HepG2 (cell line): ENCODE measurements around the gene TCF7L2. TPM values are rescaled to one million over a fixed set of nuclear protein-coding genes. Genes with fewer than 3 reads are reported as not detected.

ENCODE experiments used
- ATAC-seq: fragments of 200-7000 bp; cut with Tn5 transposase; 3 replicates; pipeline ENCODE4 v1.9.1; 2020; ENCODE audit warnings: mild to moderate bottlenecking, moderate library complexity
- BruUV-seq: library from RNA; stranded (reverse); fragments of 400-500 nt; replicated peaks from 2 replicates; lab custom pipeline; 2021; lab: Mats Ljungman, UMichigan
- CTCF ChIA-PET: fragments of 300-600 bp; formaldehyde crosslinking; extraction: SDS; loops from one replicate; lab custom pipeline; 2021; ENCODE audit warnings: low total read pairs, inconsistent platforms, low intra/inter-chr PET ratio; lab: Yijun Ruan, JAX
- POLR2A ChIA-PET: fragments of 350-600 bp; sonication (Branson Sonifier 250); formaldehyde crosslinking; loops from one replicate; lab custom pipeline; 2020; ENCODE audit warnings: antibody characterized with exemption, inconsistent platforms; lab: Yijun Ruan, JAX
- DNase-seq: peaks from one replicate; pipeline ENCODE4 v3.0.0-alpha.2; 2015; ENCODE audit warnings: low spot score
- FAIRE-seq: peaks from 3 replicates; lab custom pipeline; 2011; peaks lifted over from hg19 to GRCh38; lab: Jason Lieb, UNC
- H2AFZ ChIP-seq: one replicate; pipeline ENCODE4 v1.6.1; 2011; ENCODE audit warnings: low read length, inconsistent platforms
- H3K27ac ChIP-seq: fragments of 300-600 bp; 3 replicates; pipeline ENCODE4 v1.8.0; 2011; ENCODE audit warnings: mixed run types, mild to moderate bottlenecking, mixed read lengths, low read length, inconsistent platforms; ENCODE audit not compliant: insufficient read depth; ENCODE audit errors: extremely low read length
- H3K27me3 ChIP-seq, 2 experiments: fragments of 200-600 bp in 1 of 2; 2 replicates in 1 of 2; 3 replicates in 1 of 2; pipeline versions ENCODE4 v1.6.0 to v1.8.0; 2011; ENCODE audit warnings: low read length in 2 of 2, mild to moderate bottlenecking in 2 of 2, moderate library complexity in 2 of 2, inconsistent platforms in 1 of 2; ENCODE audit not compliant: insufficient read depth in 2 of 2, control insufficient read depth in 1 of 2
- H3K36me3 ChIP-seq, 2 experiments: fragments of 200-600 bp in 1 of 2; replicated peaks in 1 of 2; 2 replicates in 1 of 2; 3 replicates in 1 of 2; pipeline versions ENCODE4 v1.5.1 to v1.8.0; 2011; ENCODE audit warnings: low read length in 2 of 2, inconsistent platforms in 1 of 2; ENCODE audit not compliant: insufficient read depth in 2 of 2, control insufficient read depth in 1 of 2
- H3K4me1 ChIP-seq: 2 replicates; pipeline ENCODE4 v1.5.1; 2012; ENCODE audit warnings: low read length, inconsistent platforms; ENCODE audit not compliant: insufficient read depth
- H3K4me2 ChIP-seq: 2 replicates; pipeline ENCODE4 v1.6.0; 2011; ENCODE audit warnings: low read depth, low read length, inconsistent platforms
- H3K4me3 ChIP-seq, 3 experiments: fragments of 200-600 bp in 1 of 3; sonication (generic), shearing (Covaris generic) in 1 of 3; replicated peaks in 1 of 3; 2 replicates each; pipeline ENCODE4 v1.5.1; 2011 to 2016; ENCODE audit warnings: low read length in 3 of 3, inconsistent platforms in 2 of 3, low read depth in 2 of 3, mild to moderate bottlenecking in 2 of 3, control low read depth in 1 of 3, mixed read lengths in 1 of 3; ENCODE audit not compliant: insufficient read depth in 1 of 3
- H3K79me2 ChIP-seq: one replicate; pipeline ENCODE4 v1.6.1; 2011; ENCODE audit warnings: low read length, inconsistent platforms; ENCODE audit not compliant: insufficient read depth
- H3K9ac ChIP-seq: 2 replicates; pipeline ENCODE4 v1.6.0; 2011; ENCODE audit warnings: mild to moderate bottlenecking, low read depth, low read length, inconsistent platforms; ENCODE audit not compliant: insufficient read depth
- H3K9me3 ChIP-seq: 2 replicates; pipeline ENCODE4 v1.5.1; 2012; ENCODE audit warnings: mild to moderate bottlenecking, low read length
- H4K20me1 ChIP-seq: 2 replicates; pipeline ENCODE4 v1.6.0; 2011; ENCODE audit warnings: inconsistent platforms, mild to moderate bottlenecking, low read length, moderate library complexity; ENCODE audit not compliant: insufficient read depth
- AKNA ChIP-seq: sonication (generic); formaldehyde crosslinking; IDR thresholded peaks from 2 replicates; pipeline ENCODE4 v1.4.0; 2020; ENCODE audit warnings: missing genetic modification reagents, borderline replicate concordance
- ATM ChIP-seq: fragments of 450-650 bp; IDR thresholded peaks from 2 replicates; pipeline ENCODE4 v1.7.1; 2017; ENCODE audit warnings: mild to moderate bottlenecking, borderline replicate concordance
- CAMTA2 ChIP-seq: sonication (generic); formaldehyde crosslinking; IDR thresholded peaks from 2 replicates; pipeline ENCODE4 v1.4.0; 2020; ENCODE audit warnings: mild to moderate bottlenecking, missing genetic modification reagents, borderline replicate concordance
- DNMT3B ChIP-seq: conservative IDR thresholded peaks from 2 replicates; pipeline ENCODE4 v1.6.1; 2016; ENCODE audit warnings: missing biosample characterization, control low read depth
- ETV5 ChIP-seq: IDR thresholded peaks from 2 replicates; pipeline ENCODE4 v1.6.1; 2018; ENCODE audit warnings: missing biosample characterization, missing genetic modification reagents, inconsistent platforms, borderline replicate concordance
- SMARCC2 ChIP-seq: fragments of 450-650 bp; IDR thresholded peaks from 2 replicates; pipeline ENCODE4 v1.6.1; 2017; ENCODE audit warnings: antibody characterized with exemption, mild to moderate bottlenecking
- TARDBP ChIP-seq: sonication (generic); formaldehyde crosslinking; IDR thresholded peaks from 2 replicates; pipeline ENCODE4 v1.8.0; 2022; ENCODE audit warnings: mild to moderate bottlenecking, missing genetic modification reagents
- TBX3 ChIP-seq: fragments of 450-650 bp; IDR thresholded peaks from 2 replicates; pipeline ENCODE4 v1.6.1; 2017; ENCODE audit warnings: antibody characterized with exemption, mild to moderate bottlenecking, inconsistent platforms, borderline replicate concordance
- ZNF232 ChIP-seq: sonication (generic); formaldehyde crosslinking; IDR thresholded peaks from 2 replicates; pipeline ENCODE4 v1.4.0; 2020; ENCODE audit warnings: missing genetic modification reagents, borderline replicate concordance
- ZNF281 ChIP-seq: sonication (generic); formaldehyde crosslinking; IDR thresholded peaks from 2 replicates; pipeline ENCODE4 v1.4.0; 2020; ENCODE audit warnings: missing genetic modification reagents, borderline replicate concordance
- ZNF546 ChIP-seq: sonication (generic); formaldehyde crosslinking; conservative IDR thresholded peaks from 2 replicates; pipeline ENCODE4 v1.8.1; 2023; ENCODE audit warnings: mild to moderate bottlenecking, missing genetic modification reagents
- ZSCAN31 ChIP-seq: sonication (generic); formaldehyde crosslinking; IDR thresholded peaks from 2 replicates; pipeline ENCODE4 v1.5.0; 2020; ENCODE audit warnings: low read depth, mild to moderate bottlenecking, missing genetic modification reagents
- ZSCAN5A ChIP-seq: sonication (generic); formaldehyde crosslinking; IDR thresholded peaks from 2 replicates; pipeline ENCODE4 v1.8.0; 2022; ENCODE audit warnings: mild to moderate bottlenecking, missing genetic modification reagents, borderline replicate concordance
- WGBS: methylation state at CpG from one replicate; pipeline ENCODE4 v1.1.6; 2017; ENCODE audit warnings: low lambda C conversion rate; 5-methylcytosine and 5-hydroxymethylcytosine counted together
- in situ Hi-C: cut with HindIII; loops from 2 replicates; pipeline ENCODE4 v1.10.0; 2017; ENCODE audit warnings: low pct_unique_long_range_greater_than_20kb; ENCODE audit not compliant: extremely low pct_ligation_motif_present
- intact Hi-C: fragments of 100-400 bp; cut with micrococcal nuclease; formaldehyde crosslinking; loops from one replicate; pipeline ENCODE4 v1.10.0; 2022; ENCODE audit not compliant: unreplicated experiment
- polyA plus RNA-seq, 8 experiments: library from polyadenylated mRNA; depleted of rRNA in 3 of 8; stranded (reverse) in 7 of 8; unstranded in 1 of 8; fragments of >200 nt; fragmentation: Illumina TruSeq in 4 of 8; extraction: Trizol in 4 of 8; gene quantifications; 2 replicates each; pipeline versions ENCODE4 v1.2.1 to v1.2.3, GENCODE V29; 2011 to 2016; ENCODE audit warnings: low read depth in 4 of 8, missing spikeins in 1 of 8, mixed read lengths in 1 of 8; ENCODE audit not compliant: insufficient read depth in 1 of 8
- total RNA-seq, 5 experiments: library from RNA; depleted of rRNA; stranded (reverse); fragments of >200 nt; fragmentation: Illumina TruSeq; extraction: Trizol; gene quantifications; 2 replicates each; pipeline ENCODE4 v1.2.3, GENCODE V29; 2016; ENCODE audit warnings: low read depth in 1 of 5

TCF7L2 gene
- total and polyA plus RNA-seq, 2 of the 13 experiments (the other 11 are each of a cell fraction or from before 2014, with no cell fraction given), result 3.9 to 13.7 TPM

- in situ Hi-C loops (no loop called here), intact Hi-C loops (loop anchor here (10.0 kb wide), 1 partner anchor 112 kb away; the partner anchor contains the start of gene TCF7L2)
- ChIA-PET POLR2A (no interaction called here), CTCF (no interaction called here)
- 99% methylated on average over 5 of the region's 6 CpGs for WGBS
- FAIRE-seq (no peak), ATAC-seq (no peak), DNase-seq (no peak)
- Histone ChIP-seq H3K9me3 (no peaks in the 10 kb centered on the region), H3K27ac (no peak overlapping the region), H4K20me1 (peaks cover 51% of the 10 kb centered on the region), H2AFZ (no peak overlapping the region), H3K27me3 (no peaks in the 10 kb centered on the region), H3K79me2 (peaks cover 67% of the 10 kb centered on the region), H3K4me3 (no peak overlapping the region), H3K4me1 (peaks cover 66% of the 10 kb centered on the region), H3K4me2 (no peak overlapping the region), H3K36me3 (peaks cover 2 to 40% of the 10 kb centered on the region in 2 experiments; a peak in 4 of 5 replicates), H3K9ac (no peak overlapping the region)
- no TSS peak for BruUV-seq
- TF ChIP-seq ZSCAN31 (CRISPR knock-in tag), result no peak
- TF ChIP-seq ZNF232 (CRISPR knock-in tag), result no peak
- TF ChIP-seq ETV5 (CRISPR knock-in tag), result no peak
- no peak for TF ChIP-seq SMARCC2
- TF ChIP-seq TBX3, result no peak
- TF ChIP-seq DNMT3B (CRISPR knock-in tag), result no peak
- TF ChIP-seq ZSCAN5A, result no peak
- no peak for TF ChIP-seq ZNF281
- no peak for TF ChIP-seq AKNA (CRISPR knock-in tag)
- no peak for TF ChIP-seq ZNF546
- TF ChIP-seq ATM, result no peak
- TF ChIP-seq TARDBP, result no peak
- TF ChIP-seq CAMTA2, result no peak
These were observed 116.7 kb downstream of the TCF7L2 start for GRCh38 chr10:113066561-113067312.
